Liver (tissue), 9 donors: Measurements from ENCODE around the gene STK17B. TPM values are rescaled to one million over a fixed set of nuclear protein-coding genes. Genes with fewer than 3 reads are reported as not detected.

Source experiments
- DNase-seq: peaks from one replicate; pipeline ENCODE4 v3.0.0-alpha.2; 2017; ENCODE audit warnings: low spot score
- H3K27ac ChIP-seq, 2 donors: one replicate each; pipeline ENCODE4 v1.7.0; 2013; ENCODE audit warnings: inconsistent platforms in 2 of 2, low read length in 2 of 2, control low read depth in 1 of 2, low read depth in 1 of 2, mild to moderate bottlenecking in 1 of 2
- H3K27me3 ChIP-seq, 4 donors: one replicate each; pipeline versions ENCODE4 v1.6.1 to v1.7.0; 2013; ENCODE audit warnings: low read length in 3 of 4, inconsistent platforms in 1 of 4, mild to moderate bottlenecking in 1 of 4, moderate library complexity in 1 of 4; ENCODE audit not compliant: control insufficient read depth in 4 of 4, insufficient read depth in 4 of 4
- H3K36me3 ChIP-seq, 4 donors: one replicate each; pipeline versions ENCODE4 v1.6.1 to v1.7.0; 2013; ENCODE audit warnings: low read length in 3 of 4, mild to moderate bottlenecking in 3 of 4, low read depth in 1 of 4, moderate library complexity in 1 of 4; ENCODE audit not compliant: control insufficient read depth in 4 of 4, insufficient read depth in 3 of 4
- H3K4me1 ChIP-seq, 4 donors: one replicate each; pipeline versions ENCODE4 v1.6.1 to v1.7.0; 2013; ENCODE audit warnings: low read length in 3 of 4, mild to moderate bottlenecking in 3 of 4, moderate library complexity in 1 of 4; ENCODE audit not compliant: control insufficient read depth in 4 of 4, insufficient read depth in 4 of 4
- H3K4me3 ChIP-seq, 3 donors: one replicate each; pipeline versions ENCODE4 v1.6.1 to v1.7.0; 2013; ENCODE audit warnings: low read length in 3 of 3, control low read depth in 1 of 3, low read depth in 1 of 3, mild to moderate bottlenecking in 1 of 3
- H3K9ac ChIP-seq, 2 donors: one replicate each; pipeline ENCODE4 v1.7.0; 2013; ENCODE audit warnings: low read length in 2 of 2, mild to moderate bottlenecking in 2 of 2, moderate library complexity in 2 of 2, control low read depth in 1 of 2, low read depth in 1 of 2
- H3K9me3 ChIP-seq, 4 donors: one replicate each; pipeline versions ENCODE4 v1.6.1 to v1.7.0; 2013; ENCODE audit warnings: low read length in 3 of 4; ENCODE audit not compliant: control insufficient read depth in 4 of 4
- EGR1 ChIP-seq, 2 donors: IDR thresholded peaks; 2 replicates each; pipeline ENCODE4 v1.6.1; 2016 to 2018; ENCODE audit warnings: antibody characterized with exemption in 2 of 2, low read depth in 2 of 2
- FOXA1 ChIP-seq: IDR thresholded peaks from 2 replicates; pipeline ENCODE4 v1.6.1; 2016; ENCODE audit warnings: antibody characterized with exemption
- FOXA2 ChIP-seq: IDR thresholded peaks from 2 replicates; pipeline ENCODE4 v1.6.1; 2016; ENCODE audit warnings: antibody characterized with exemption
- GABPA ChIP-seq, 2 donors: IDR thresholded peaks in 1 of 2; conservative IDR thresholded peaks in 1 of 2; 2 replicates each; pipeline ENCODE4 v1.6.1; 2016; ENCODE audit warnings: antibody characterized with exemption in 2 of 2, mild to moderate bottlenecking in 1 of 2, moderate library complexity in 1 of 2
- HNF4A ChIP-seq, 2 donors: conservative IDR thresholded peaks; 2 replicates each; pipeline ENCODE4 v1.6.1; 2016; ENCODE audit warnings: antibody characterized with exemption in 2 of 2, mild to moderate bottlenecking in 2 of 2
- HNF4G ChIP-seq: IDR thresholded peaks from 2 replicates; pipeline ENCODE4 v1.6.1; 2016; ENCODE audit warnings: antibody characterized with exemption
- NR2F2 ChIP-seq: IDR thresholded peaks from 2 replicates; pipeline ENCODE4 v1.6.1; 2016; ENCODE audit warnings: antibody characterized with exemption
- RAD21 ChIP-seq, 2 donors: IDR thresholded peaks; 2 replicates each; pipeline ENCODE4 v1.6.1; 2016; ENCODE audit warnings: antibody characterized with exemption in 2 of 2, mild to moderate bottlenecking in 2 of 2
- RXRA ChIP-seq, 2 donors: IDR thresholded peaks; 2 replicates each; pipeline ENCODE4 v1.6.1; 2017 to 2018; ENCODE audit warnings: antibody characterized with exemption in 2 of 2, mild to moderate bottlenecking in 1 of 2
- SP1 ChIP-seq: IDR thresholded peaks from 2 replicates; pipeline ENCODE4 v1.6.1; 2018; ENCODE audit warnings: antibody characterized with exemption, mild to moderate bottlenecking
- TAF1 ChIP-seq: conservative IDR thresholded peaks from 2 replicates; pipeline ENCODE4 v1.6.1; 2016; ENCODE audit warnings: antibody characterized with exemption, mild to moderate bottlenecking
- WGBS: extraction: QIAGEN DNeasy Blood & Tissue Kit; methylation state at CpG from one replicate; pipeline ENCODE4 v1.1.7; 2013; 5-methylcytosine and 5-hydroxymethylcytosine counted together
- polyA plus RNA-seq, 2 donors: library from polyadenylated mRNA; stranded (reverse) in 1 of 2; unstranded in 1 of 2; fragments of 200-250 nt in 1 of 2; fragments of >200 nt in 1 of 2; fragmentation: Nextera tagmentation in 1 of 2; extraction: Ambion mirVana in 1 of 2; gene quantifications; one replicate each; pipeline versions ENCODE4 v1.2.1 to v1.2.3, GENCODE V29; 2013 to 2015
- total RNA-seq, 2 donors: library from RNA; depleted of rRNA; stranded (reverse); fragments of >200 nt; gene quantifications; one replicate each; pipeline ENCODE4 v1.2.3, GENCODE V29; 2014
- TF ChIP-seq, protein P1 (sequence below): fragments of 150-350 bp; IDR thresholded peaks from 2 replicates; pipeline ENCODE4 v1.5.1; 2017; ENCODE audit warnings: improper control_type of control experiment, low read depth, low read length; ENCODE audit not compliant: missing input control
- TF ChIP-seq, protein P2 (sequence below): IDR thresholded peaks from 2 replicates; pipeline ENCODE4 v1.6.1; 2016; ENCODE audit warnings: antibody characterized with exemption
- TF ChIP-seq, protein P3 (sequence below): IDR thresholded peaks from 2 replicates; pipeline ENCODE4 v1.6.1; 2016; ENCODE audit warnings: antibody characterized with exemption, mild to moderate bottlenecking
- TF ChIP-seq, protein P4 (sequence below): IDR thresholded peaks from 2 replicates; pipeline ENCODE4 v1.6.1; 2016; ENCODE audit warnings: antibody characterized with exemption
- donor health status: healthy.
- donor health status: healthy.
- donor health status: healthy.
- donor health status: healthy.
- donor health status: healthy.

The STK17B gene
- total and polyA plus RNA-seq, 4 donors: 1.0 to 21.8 (median 4.6) TPM

DNA sequence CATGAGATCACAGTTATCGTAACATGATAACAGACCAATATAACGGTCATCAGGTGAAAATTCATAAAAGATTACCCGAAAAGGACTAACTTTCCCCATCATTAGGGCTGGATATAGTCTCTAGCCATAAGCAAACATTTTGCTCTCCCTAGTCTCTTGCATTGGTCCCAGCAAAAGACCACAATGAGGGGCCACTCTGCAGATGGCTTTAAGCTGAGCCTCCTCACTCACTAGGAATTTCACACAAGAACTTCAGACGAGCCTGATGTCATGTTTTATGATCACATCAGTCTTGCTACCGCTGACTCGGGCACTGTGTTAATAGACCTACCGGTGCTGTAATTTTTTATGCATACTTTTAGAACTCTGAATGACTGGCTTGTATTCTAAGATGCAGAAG is 35.2 kb downstream of the STK17B start:
- Histone ChIP-seq H3K27ac (no peak overlapping the region), H3K4me3 (no peak overlapping the region), H3K27me3 (no peaks in the 10 kb centered on the region), H3K4me1 (no peaks in the 10 kb centered on the region), H3K9me3 (peaks cover 4 to 10% (median 8%) of the 10 kb centered on the region in 4 donors), H3K9ac (no peak overlapping the region), H3K36me3 (peaks cover 1 to 5% (median 4%) of the 10 kb centered on the region in 4 donors)
- 96% methylated on average over 7 of the region's 7 CpGs for WGBS
- TF ChIP-seq, protein P1, sequence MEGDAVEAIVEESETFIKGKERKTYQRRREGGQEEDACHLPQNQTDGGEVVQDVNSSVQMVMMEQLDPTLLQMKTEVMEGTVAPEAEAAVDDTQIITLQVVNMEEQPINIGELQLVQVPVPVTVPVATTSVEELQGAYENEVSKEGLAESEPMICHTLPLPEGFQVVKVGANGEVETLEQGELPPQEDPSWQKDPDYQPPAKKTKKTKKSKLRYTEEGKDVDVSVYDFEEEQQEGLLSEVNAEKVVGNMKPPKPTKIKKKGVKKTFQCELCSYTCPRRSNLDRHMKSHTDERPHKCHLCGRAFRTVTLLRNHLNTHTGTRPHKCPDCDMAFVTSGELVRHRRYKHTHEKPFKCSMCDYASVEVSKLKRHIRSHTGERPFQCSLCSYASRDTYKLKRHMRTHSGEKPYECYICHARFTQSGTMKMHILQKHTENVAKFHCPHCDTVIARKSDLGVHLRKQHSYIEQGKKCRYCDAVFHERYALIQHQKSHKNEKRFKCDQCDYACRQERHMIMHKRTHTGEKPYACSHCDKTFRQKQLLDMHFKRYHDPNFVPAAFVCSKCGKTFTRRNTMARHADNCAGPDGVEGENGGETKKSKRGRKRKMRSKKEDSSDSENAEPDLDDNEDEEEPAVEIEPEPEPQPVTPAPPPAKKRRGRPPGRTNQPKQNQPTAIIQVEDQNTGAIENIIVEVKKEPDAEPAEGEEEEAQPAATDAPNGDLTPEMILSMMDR: no peak
- TF ChIP-seq, protein P2, sequence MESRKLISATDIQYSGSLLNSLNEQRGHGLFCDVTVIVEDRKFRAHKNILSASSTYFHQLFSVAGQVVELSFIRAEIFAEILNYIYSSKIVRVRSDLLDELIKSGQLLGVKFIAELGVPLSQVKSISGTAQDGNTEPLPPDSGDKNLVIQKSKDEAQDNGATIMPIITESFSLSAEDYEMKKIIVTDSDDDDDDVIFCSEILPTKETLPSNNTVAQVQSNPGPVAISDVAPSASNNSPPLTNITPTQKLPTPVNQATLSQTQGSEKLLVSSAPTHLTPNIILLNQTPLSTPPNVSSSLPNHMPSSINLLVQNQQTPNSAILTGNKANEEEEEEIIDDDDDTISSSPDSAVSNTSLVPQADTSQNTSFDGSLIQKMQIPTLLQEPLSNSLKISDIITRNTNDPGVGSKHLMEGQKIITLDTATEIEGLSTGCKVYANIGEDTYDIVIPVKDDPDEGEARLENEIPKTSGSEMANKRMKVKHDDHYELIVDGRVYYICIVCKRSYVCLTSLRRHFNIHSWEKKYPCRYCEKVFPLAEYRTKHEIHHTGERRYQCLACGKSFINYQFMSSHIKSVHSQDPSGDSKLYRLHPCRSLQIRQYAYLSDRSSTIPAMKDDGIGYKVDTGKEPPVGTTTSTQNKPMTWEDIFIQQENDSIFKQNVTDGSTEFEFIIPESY: no peak
- TF ChIP-seq HNF4A (conservative IDR thresholded peaks at IDR 0.05) (no peak), FOXA2 (no peak), NR2F2 (no peak), EGR1 (IDR thresholded peaks at IDR 0.05; ENCODE audit: low read depth in 2 of 2) (no peak), GABPA (IDR thresholded peaks at IDR 0.05 in 1 of 2, conservative IDR thresholded peaks at IDR 0.05 in 1 of 2) (no peak), HNF4G (no peak), FOXA1 (no peak), TAF1 (no peak), RXRA (IDR thresholded peaks at IDR 0.05) (no peak)
- TF ChIP-seq, protein P3, sequence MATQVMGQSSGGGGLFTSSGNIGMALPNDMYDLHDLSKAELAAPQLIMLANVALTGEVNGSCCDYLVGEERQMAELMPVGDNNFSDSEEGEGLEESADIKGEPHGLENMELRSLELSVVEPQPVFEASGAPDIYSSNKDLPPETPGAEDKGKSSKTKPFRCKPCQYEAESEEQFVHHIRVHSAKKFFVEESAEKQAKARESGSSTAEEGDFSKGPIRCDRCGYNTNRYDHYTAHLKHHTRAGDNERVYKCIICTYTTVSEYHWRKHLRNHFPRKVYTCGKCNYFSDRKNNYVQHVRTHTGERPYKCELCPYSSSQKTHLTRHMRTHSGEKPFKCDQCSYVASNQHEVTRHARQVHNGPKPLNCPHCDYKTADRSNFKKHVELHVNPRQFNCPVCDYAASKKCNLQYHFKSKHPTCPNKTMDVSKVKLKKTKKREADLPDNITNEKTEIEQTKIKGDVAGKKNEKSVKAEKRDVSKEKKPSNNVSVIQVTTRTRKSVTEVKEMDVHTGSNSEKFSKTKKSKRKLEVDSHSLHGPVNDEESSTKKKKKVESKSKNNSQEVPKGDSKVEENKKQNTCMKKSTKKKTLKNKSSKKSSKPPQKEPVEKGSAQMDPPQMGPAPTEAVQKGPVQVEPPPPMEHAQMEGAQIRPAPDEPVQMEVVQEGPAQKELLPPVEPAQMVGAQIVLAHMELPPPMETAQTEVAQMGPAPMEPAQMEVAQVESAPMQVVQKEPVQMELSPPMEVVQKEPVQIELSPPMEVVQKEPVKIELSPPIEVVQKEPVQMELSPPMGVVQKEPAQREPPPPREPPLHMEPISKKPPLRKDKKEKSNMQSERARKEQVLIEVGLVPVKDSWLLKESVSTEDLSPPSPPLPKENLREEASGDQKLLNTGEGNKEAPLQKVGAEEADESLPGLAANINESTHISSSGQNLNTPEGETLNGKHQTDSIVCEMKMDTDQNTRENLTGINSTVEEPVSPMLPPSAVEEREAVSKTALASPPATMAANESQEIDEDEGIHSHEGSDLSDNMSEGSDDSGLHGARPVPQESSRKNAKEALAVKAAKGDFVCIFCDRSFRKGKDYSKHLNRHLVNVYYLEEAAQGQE: no peak
- DNase-seq: no peak

DNA sequence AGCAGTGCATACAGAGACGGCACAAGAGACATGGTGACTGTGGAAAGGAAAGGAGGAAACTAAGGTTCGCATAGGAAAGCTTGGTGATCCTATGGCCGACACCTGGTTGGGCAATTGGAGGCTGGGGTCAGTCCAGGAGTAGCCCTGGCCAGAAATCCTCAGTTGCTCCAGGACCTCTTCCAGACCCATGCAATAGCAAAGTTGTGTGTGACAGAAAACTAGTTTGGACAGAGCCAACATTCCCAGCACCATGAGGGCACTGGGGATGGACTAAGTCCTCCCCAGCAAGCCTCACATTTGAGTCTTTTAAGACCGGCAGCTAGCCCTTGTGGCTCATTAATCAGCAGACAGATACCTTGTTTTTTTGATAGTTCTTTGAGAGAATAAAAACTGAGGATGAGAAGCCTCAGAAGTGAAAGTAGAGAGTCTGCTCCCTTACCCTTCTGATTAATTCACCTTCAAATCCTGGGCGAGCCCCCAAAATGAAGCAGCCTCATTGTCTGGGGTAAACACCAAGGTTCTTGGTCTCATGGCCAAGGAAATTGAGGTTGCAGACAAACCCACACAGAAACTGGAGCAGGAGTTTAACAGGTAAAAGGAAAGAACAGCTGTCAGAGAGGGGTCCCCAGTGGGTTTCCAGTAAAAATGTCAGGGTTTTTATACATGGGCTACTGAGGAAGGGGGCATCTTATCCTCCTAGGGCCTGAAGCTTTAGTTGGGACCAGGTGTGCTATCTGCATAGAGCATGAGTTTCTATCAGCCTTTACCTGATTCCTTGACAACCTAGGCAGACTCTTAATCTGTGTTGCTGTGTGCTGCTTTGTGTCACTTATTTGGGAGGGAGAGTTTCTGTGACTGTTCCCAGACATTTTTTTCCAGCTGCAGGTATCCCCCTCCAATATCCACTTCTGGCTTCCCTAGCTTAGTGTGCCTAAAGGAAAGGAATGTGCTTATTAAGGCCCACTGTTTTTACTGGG is 39.1 kb downstream of the STK17B start:
- no peak for DNase-seq
- no peaks in the 10 kb centered on the region for H3K27me3 ChIP-seq
- no peak overlapping the region for H3K27ac ChIP-seq
- peak overlapping the region in 1 of 3 donors; percentile 56 for H3K4me3 ChIP-seq
- no peaks in the 10 kb centered on the region for H3K4me1 ChIP-seq
- TF ChIP-seq RAD21 (IDR thresholded peaks at IDR 0.05) (no peak), EGR1 (IDR thresholded peaks at IDR 0.05; ENCODE audit: low read depth in 2 of 2) (no peak), GABPA (IDR thresholded peaks at IDR 0.05 in 1 of 2, conservative IDR thresholded peaks at IDR 0.05 in 1 of 2) (no peak), RXRA (IDR thresholded peaks at IDR 0.05) (no peak), SP1 (no peak), HNF4G (no peak), FOXA1 (no peak)
- TF ChIP-seq, protein P4, sequence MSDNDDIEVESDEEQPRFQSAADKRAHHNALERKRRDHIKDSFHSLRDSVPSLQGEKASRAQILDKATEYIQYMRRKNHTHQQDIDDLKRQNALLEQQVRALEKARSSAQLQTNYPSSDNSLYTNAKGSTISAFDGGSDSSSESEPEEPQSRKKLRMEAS: no peak
- TF ChIP-seq, protein P1: no peak
- TF ChIP-seq, protein P3: no peak
- no peak overlapping the region for H3K9ac ChIP-seq
- peaks cover 18 to 32% (median 24%) of the 10 kb centered on the region in 4 donors for H3K9me3 ChIP-seq
- peaks cover 0 to 4% (median 3%) of the 10 kb centered on the region in 4 donors for H3K36me3 ChIP-seq
- WGBS: 87% methylated on average over 5 of the region's 5 CpGs
